Ovary (tissue), 3 donors: Measurements from ENCODE around the gene CGN.

Experiments
- POLR2A ChIP-seq: fragments of 450-650 bp; IDR thresholded peaks from one replicate; pipeline ENCODE4 v1.6.1; 2017; ENCODE audit warnings: antibody characterized with exemption, mild to moderate bottlenecking, moderate library complexity
- TF ChIP-seq, protein P1 (sequence below), 3 donors: fragments of 450-650 bp in 2 of 3; fragments of 200-600 bp in 1 of 3; IDR thresholded peaks; one replicate each; pipeline versions ENCODE4 v1.5.1 to v1.8.0; 2016 to 2022; ENCODE audit warnings: antibody characterized with exemption in 3 of 3, mild to moderate bottlenecking in 1 of 3
- donor health status: DM: no; HTN: no; CAD: no.

DNA sequence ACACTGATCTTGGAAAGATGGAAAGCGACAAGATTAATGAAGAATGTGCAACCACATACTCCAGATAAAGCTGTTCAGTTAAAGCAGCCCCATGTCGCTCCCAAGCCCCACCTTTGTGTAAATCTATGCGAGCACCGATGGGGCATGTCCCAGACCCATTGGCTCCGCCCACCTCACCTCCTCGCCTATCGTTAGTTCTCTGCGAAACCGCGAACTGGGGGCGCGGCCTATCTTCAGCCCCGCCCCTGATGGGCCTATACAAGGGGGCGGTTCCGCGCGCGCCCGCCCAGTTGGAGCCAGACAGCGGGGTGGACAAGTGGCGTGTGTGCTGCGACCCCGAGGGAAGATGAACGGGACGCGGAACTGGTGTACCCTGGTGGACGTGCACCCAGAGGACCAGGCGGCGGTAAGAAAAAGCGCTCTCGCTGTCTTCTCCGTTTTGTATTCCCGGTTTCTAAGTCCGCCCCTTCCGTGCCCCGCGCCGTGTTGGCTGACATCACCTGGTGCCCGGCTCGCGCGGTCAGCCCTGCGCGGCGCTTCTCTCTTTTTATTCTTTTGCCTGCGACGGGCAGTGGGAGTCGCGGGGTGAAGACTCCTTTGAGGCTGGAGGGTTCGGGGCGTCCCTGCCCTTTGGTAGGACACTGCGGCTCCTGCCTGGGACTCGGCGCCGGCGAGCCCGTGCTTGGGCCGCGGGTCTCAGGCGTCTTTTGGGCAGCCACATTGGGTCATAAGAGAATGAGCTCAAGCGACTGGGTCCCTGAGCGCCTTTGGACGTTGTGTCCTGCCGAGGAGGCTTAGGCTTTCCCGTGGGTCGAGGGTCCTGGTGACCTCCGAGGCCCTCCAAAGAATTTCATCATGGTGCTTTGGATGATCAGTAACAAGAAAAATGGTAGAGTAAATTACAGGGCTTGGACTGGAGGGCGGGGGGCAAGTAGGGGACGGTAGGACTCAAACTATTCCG is 29.1 kb downstream of the CGN start, which contains the start of gene TUFT1:
- TF ChIP-seq, protein P1, sequence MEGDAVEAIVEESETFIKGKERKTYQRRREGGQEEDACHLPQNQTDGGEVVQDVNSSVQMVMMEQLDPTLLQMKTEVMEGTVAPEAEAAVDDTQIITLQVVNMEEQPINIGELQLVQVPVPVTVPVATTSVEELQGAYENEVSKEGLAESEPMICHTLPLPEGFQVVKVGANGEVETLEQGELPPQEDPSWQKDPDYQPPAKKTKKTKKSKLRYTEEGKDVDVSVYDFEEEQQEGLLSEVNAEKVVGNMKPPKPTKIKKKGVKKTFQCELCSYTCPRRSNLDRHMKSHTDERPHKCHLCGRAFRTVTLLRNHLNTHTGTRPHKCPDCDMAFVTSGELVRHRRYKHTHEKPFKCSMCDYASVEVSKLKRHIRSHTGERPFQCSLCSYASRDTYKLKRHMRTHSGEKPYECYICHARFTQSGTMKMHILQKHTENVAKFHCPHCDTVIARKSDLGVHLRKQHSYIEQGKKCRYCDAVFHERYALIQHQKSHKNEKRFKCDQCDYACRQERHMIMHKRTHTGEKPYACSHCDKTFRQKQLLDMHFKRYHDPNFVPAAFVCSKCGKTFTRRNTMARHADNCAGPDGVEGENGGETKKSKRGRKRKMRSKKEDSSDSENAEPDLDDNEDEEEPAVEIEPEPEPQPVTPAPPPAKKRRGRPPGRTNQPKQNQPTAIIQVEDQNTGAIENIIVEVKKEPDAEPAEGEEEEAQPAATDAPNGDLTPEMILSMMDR (IDR thresholded peaks at IDR 0.05): no peak
- TF ChIP-seq POLR2A: peak; percentile 93
